WTC11 (cell line): ENCODE data around the gene DAD1. TPM values are rescaled to one million over a fixed set of nuclear protein-coding genes. Genes with fewer than 3 reads are reported as not detected.

Experiments used
- ATAC-seq: fragments of 200-7000 bp; cut with Tn5 transposase; 2 replicates; pipeline ENCODE4 v1.10.0; 2021; ENCODE audit warnings: mild to moderate bottlenecking, moderate library complexity
- CTCF ChIA-PET: fragments of 300-600 bp; sonication (Branson Sonifier 250); formaldehyde crosslinking; loops from one replicate; lab custom pipeline; 2021; ENCODE audit warnings: antibody characterized with exemption; lab: Charles Lee
- POLR2A ChIA-PET: fragments of 350-600 bp; sonication (Branson Sonifier 250); formaldehyde crosslinking; loops from one replicate; lab custom pipeline; 2021; ENCODE audit warnings: antibody characterized with exemption; lab: Charles Lee
- DNase-seq: peaks from one replicate; pipeline ENCODE4 v3.0.0; 2021; ENCODE audit warnings: low spot score
- H3K27ac Mint-ChIP-seq: 2 replicates; pipeline ENCODE4 v1.8.0; 2021; ENCODE audit warnings: mixed read lengths
- H3K27me3 Mint-ChIP-seq: 2 replicates; pipeline ENCODE4 v1.8.0; 2021; ENCODE audit warnings: low read depth, mild to moderate bottlenecking, moderate library complexity, mixed read lengths
- H3K36me3 Mint-ChIP-seq: 2 replicates; pipeline ENCODE4 v1.8.0; 2021; ENCODE audit warnings: mixed read lengths
- H3K4me1 Mint-ChIP-seq: 2 replicates; pipeline ENCODE4 v1.8.0; 2022; ENCODE audit warnings: mixed read lengths
- H3K4me3 Mint-ChIP-seq: 2 replicates; pipeline ENCODE4 v1.8.0; 2021; ENCODE audit warnings: mild to moderate bottlenecking, moderate library complexity, mixed read lengths
- H3K9me3 Mint-ChIP-seq: 2 replicates; pipeline ENCODE4 v1.8.0; 2021; ENCODE audit warnings: mixed read lengths
- CBFB ChIP-seq: sonication (generic); formaldehyde crosslinking; IDR thresholded peaks from 2 replicates; pipeline ENCODE4 v1.8.1; 2022; ENCODE audit warnings: mild to moderate bottlenecking, low read depth, missing genetic modification reagents
- EMX1 ChIP-seq: fragments of 250-450 bp; sonication (Bioruptor Pico); IDR thresholded peaks from 2 replicates; pipeline ENCODE4 v1.8.0; 2021; ENCODE audit warnings: mild to moderate bottlenecking
- ETV6 ChIP-seq: sonication (generic); formaldehyde crosslinking; IDR thresholded peaks from 2 replicates; pipeline ENCODE4 v1.8.1; 2022; ENCODE audit warnings: mild to moderate bottlenecking, missing genetic modification reagents
- GRHL2 ChIP-seq: fragments of 250-450 bp; sonication (Bioruptor Pico); IDR thresholded peaks from 2 replicates; pipeline ENCODE4 v1.8.0; 2022; ENCODE audit warnings: mild to moderate bottlenecking, moderate library complexity; ENCODE audit not compliant: insufficient replicate concordance, severe bottlenecking
- IRF2 ChIP-seq: sonication (generic); formaldehyde crosslinking; IDR thresholded peaks from 2 replicates; pipeline ENCODE4 v1.8.0; 2022; ENCODE audit warnings: low read depth, missing genetic modification reagents, borderline replicate concordance
- JAZF1 ChIP-seq: fragments of 250-450 bp; sonication (Bioruptor Pico); IDR thresholded peaks from 2 replicates; pipeline ENCODE4 v1.9.0; 2021; ENCODE audit warnings: moderate library complexity, mild to moderate bottlenecking, inconsistent platforms
- MYBL2 ChIP-seq: sonication (generic); formaldehyde crosslinking; IDR thresholded peaks from 2 replicates; pipeline ENCODE4 v1.8.1; 2023; ENCODE audit warnings: mild to moderate bottlenecking, moderate library complexity, missing genetic modification reagents
- NFYB ChIP-seq: sonication (generic); formaldehyde crosslinking; conservative IDR thresholded peaks from 2 replicates; pipeline ENCODE4 v1.8.0; 2022; ENCODE audit warnings: low read depth, missing genetic modification reagents
- SMAD3 ChIP-seq: sonication (generic); formaldehyde crosslinking; IDR thresholded peaks from 2 replicates; pipeline ENCODE4 v1.8.0; 2022; ENCODE audit warnings: missing genetic modification reagents, mild to moderate bottlenecking, borderline replicate concordance
- TCF7 ChIP-seq: sonication (generic); formaldehyde crosslinking; IDR thresholded peaks from 2 replicates; pipeline ENCODE4 v1.8.0; 2022; ENCODE audit warnings: mild to moderate bottlenecking, low read depth, missing genetic modification reagents, moderate library complexity
- ZNF138 ChIP-seq: sonication (generic); formaldehyde crosslinking; conservative IDR thresholded peaks from 2 replicates; pipeline ENCODE4 v1.8.1; 2022; ENCODE audit warnings: mild to moderate bottlenecking, moderate library complexity, missing genetic modification reagents
- ZNF396 ChIP-seq: fragments of 250-450 bp; sonication (Bioruptor Pico); IDR thresholded peaks from 2 replicates; pipeline ENCODE4 v1.8.0; 2021; ENCODE audit warnings: mild to moderate bottlenecking, moderate library complexity, borderline replicate concordance
- total RNA-seq: library from RNA; stranded (reverse); gene quantifications from 3 replicates; pipeline ENCODE4 v1.2.3, GENCODE V29; 2021
- TF ChIP-seq, protein P1 (sequence below): sonication (generic); formaldehyde crosslinking; IDR thresholded peaks from 2 replicates; pipeline ENCODE4 v1.8.0; 2022; ENCODE audit warnings: mild to moderate bottlenecking, missing genetic modification reagents
- TF ChIP-seq, protein P2 (sequence below): sonication (generic); formaldehyde crosslinking; IDR thresholded peaks from 2 replicates; pipeline ENCODE4 v1.8.0; 2023; ENCODE audit warnings: mild to moderate bottlenecking, missing genetic modification reagents
- TF ChIP-seq, protein P3 (sequence below): fragments of 250-450 bp; sonication (Bioruptor Pico); IDR thresholded peaks from 2 replicates; pipeline ENCODE4 v1.9.0; 2021; ENCODE audit warnings: moderate library complexity, mild to moderate bottlenecking, inconsistent platforms, borderline replicate concordance
- TF ChIP-seq, protein P4 (sequence below): sonication (generic); formaldehyde crosslinking; IDR thresholded peaks from 2 replicates; pipeline ENCODE4 v1.8.0; 2023; ENCODE audit warnings: missing genetic modification reagents
- TF ChIP-seq, protein P5 (sequence below): sonication (generic); formaldehyde crosslinking; IDR thresholded peaks from 2 replicates; pipeline ENCODE4 v1.8.1; 2022; ENCODE audit warnings: low read depth, mild to moderate bottlenecking, moderate library complexity, missing genetic modification reagents, borderline replicate concordance
- TF ChIP-seq, protein P6 (sequence below): sonication (generic); formaldehyde crosslinking; IDR thresholded peaks from 2 replicates; pipeline ENCODE4 v1.8.0; 2022; ENCODE audit warnings: mild to moderate bottlenecking, missing genetic modification reagents
- TF ChIP-seq, protein P7 (sequence below): sonication (generic); formaldehyde crosslinking; IDR thresholded peaks from 2 replicates; pipeline ENCODE4 v1.8.1; 2023; ENCODE audit warnings: mild to moderate bottlenecking, missing genetic modification reagents, moderate library complexity
- TF ChIP-seq, protein P8 (sequence below): sonication (generic); formaldehyde crosslinking; IDR thresholded peaks from 2 replicates; pipeline ENCODE4 v1.8.0; 2023; ENCODE audit warnings: missing genetic modification reagents, mild to moderate bottlenecking, borderline replicate concordance

The DAD1 gene
- total RNA-seq, 1 experiment from 2014 or later: 125 TPM

DNA sequence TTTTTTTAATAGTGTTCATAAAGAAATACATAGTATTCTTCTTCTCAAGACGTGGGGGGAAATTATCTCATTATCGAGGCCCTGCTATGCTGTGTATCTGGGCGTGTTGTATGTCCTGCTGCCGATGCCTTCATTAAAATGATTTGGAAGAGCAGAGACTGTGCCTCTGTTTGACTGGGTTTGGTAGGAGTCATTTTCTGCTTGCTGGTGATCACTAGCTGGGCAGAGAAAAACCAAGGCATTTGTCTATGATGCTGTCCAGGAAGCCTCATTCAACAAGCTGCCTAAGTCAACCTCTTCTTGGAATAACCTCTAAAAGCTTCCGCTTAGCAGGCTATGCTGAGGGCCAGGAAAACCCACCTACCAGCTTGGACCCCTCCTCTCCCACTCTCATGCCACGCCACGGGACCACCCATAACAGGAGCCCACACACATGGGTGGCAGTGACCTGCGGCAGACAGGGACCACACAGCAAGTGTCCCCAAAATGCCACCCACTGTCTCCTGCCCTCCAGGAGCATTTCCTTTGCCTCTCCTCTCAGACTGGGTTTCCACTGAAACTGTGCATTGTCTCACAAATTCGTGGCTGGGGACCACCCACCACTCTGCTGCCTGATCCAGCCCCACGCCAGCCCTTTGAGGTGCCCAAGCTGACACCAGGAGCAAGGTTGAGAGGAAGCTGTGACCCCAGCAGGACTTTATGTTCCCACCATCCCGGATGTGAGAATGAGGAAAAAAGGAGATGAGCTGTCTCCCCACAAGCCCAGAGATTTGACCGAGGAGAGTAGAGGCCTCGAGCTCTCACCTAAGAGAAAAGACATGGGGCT lies 36.8 kb downstream of the DAD1 start:
- TF ChIP-seq SMAD3: no peak
- TF ChIP-seq, protein P1, sequence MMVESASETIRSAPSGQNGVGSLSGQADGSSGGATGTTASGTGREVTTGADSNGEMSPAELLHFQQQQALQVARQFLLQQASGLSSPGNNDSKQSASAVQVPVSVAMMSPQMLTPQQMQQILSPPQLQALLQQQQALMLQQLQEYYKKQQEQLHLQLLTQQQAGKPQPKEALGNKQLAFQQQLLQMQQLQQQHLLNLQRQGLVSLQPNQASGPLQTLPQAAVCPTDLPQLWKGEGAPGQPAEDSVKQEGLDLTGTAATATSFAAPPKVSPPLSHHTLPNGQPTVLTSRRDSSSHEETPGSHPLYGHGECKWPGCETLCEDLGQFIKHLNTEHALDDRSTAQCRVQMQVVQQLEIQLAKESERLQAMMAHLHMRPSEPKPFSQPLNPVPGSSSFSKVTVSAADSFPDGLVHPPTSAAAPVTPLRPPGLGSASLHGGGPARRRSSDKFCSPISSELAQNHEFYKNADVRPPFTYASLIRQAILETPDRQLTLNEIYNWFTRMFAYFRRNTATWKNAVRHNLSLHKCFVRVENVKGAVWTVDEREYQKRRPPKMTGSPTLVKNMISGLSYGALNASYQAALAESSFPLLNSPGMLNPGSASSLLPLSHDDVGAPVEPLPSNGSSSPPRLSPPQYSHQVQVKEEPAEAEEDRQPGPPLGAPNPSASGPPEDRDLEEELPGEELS (CRISPR knock-in tag): no peak
- TF ChIP-seq, protein P2, sequence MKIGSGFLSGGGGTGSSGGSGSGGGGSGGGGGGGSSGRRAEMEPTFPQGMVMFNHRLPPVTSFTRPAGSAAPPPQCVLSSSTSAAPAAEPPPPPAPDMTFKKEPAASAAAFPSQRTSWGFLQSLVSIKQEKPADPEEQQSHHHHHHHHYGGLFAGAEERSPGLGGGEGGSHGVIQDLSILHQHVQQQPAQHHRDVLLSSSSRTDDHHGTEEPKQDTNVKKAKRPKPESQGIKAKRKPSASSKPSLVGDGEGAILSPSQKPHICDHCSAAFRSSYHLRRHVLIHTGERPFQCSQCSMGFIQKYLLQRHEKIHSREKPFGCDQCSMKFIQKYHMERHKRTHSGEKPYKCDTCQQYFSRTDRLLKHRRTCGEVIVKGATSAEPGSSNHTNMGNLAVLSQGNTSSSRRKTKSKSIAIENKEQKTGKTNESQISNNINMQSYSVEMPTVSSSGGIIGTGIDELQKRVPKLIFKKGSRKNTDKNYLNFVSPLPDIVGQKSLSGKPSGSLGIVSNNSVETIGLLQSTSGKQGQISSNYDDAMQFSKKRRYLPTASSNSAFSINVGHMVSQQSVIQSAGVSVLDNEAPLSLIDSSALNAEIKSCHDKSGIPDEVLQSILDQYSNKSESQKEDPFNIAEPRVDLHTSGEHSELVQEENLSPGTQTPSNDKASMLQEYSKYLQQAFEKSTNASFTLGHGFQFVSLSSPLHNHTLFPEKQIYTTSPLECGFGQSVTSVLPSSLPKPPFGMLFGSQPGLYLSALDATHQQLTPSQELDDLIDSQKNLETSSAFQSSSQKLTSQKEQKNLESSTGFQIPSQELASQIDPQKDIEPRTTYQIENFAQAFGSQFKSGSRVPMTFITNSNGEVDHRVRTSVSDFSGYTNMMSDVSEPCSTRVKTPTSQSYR: no peak
- TF ChIP-seq, protein P3, sequence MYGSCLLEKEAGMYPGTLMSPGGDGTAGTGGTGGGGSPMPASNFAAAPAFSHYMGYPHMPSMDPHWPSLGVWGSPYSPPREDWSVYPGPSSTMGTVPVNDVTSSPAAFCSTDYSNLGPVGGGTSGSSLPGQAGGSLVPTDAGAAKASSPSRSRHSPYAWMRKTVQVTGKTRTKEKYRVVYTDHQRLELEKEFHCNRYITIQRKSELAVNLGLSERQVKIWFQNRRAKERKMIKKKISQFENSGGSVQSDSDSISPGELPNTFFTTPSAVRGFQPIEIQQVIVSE (CRISPR knock-in tag): no peak
- TF ChIP-seq TCF7: no peak
- TF ChIP-seq ETV6 (CRISPR knock-in tag): no peak
- TF ChIP-seq, protein P4, sequence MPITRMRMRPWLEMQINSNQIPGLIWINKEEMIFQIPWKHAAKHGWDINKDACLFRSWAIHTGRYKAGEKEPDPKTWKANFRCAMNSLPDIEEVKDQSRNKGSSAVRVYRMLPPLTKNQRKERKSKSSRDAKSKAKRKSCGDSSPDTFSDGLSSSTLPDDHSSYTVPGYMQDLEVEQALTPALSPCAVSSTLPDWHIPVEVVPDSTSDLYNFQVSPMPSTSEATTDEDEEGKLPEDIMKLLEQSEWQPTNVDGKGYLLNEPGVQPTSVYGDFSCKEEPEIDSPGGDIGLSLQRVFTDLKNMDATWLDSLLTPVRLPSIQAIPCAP (CRISPR knock-in tag): no peak
- TF ChIP-seq MYBL2 (CRISPR knock-in tag): no peak
- no peak for TF ChIP-seq IRF2 (CRISPR knock-in tag)
- no peak for TF ChIP-seq CBFB (CRISPR knock-in tag)
- TF ChIP-seq, protein P5, sequence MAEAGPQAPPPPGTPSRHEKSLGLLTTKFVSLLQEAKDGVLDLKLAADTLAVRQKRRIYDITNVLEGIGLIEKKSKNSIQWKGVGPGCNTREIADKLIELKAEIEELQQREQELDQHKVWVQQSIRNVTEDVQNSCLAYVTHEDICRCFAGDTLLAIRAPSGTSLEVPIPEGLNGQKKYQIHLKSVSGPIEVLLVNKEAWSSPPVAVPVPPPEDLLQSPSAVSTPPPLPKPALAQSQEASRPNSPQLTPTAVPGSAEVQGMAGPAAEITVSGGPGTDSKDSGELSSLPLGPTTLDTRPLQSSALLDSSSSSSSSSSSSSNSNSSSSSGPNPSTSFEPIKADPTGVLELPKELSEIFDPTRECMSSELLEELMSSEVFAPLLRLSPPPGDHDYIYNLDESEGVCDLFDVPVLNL (CRISPR knock-in tag): no peak
- no peak for TF ChIP-seq GRHL2 (CRISPR knock-in tag)
- Mint-ChIP-seq H3K4me1 (peaks cover 53% of the 10 kb centered on the region), H3K27me3 (no peaks in the 10 kb centered on the region), H3K36me3 (no peaks in the 10 kb centered on the region), H3K9me3 (no peaks in the 10 kb centered on the region), H3K27ac (peak overlapping the region; percentile 38; the same call in 1 of the 2 replicates), H3K4me3 (no peak overlapping the region)
- ChIA-PET CTCF (interaction anchor here (0.7 to 4.0 kb wide), 5 partner anchors 19 to 389 kb away, joined by 3 to 35 read pairs (median 4); no protein-coding TSS in a partner anchor), POLR2A (interaction anchor here (0.6 kb wide), 1 partner anchor 105 kb away, joined by 5 read pairs; no protein-coding TSS in a partner anchor)
- no peak for ATAC-seq
- no peak for DNase-seq

DNA sequence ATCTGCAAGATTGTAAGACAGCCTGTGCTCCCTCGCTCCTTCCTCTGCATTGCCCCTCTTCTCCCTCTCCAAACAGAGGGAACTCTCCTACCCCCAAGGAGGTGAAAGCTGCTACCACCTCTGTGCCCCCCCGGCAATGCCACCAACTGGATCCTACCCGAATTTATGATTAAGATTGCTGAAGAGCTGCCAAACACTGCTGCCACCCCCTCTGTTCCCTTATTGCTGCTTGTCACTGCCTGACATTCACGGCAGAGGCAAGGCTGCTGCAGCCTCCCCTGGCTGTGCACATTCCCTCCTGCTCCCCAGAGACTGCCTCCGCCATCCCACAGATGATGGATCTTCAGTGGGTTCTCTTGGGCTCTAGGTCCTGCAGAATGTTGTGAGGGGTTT lies 37.4 kb downstream of the DAD1 start:
- H3K4me3 Mint-ChIP-seq: no peak overlapping the region
- POLR2A ChIA-PET: no interaction called here
- peaks cover 55% of the 10 kb centered on the region for H3K4me1 Mint-ChIP-seq
- H3K27ac Mint-ChIP-seq: no peak overlapping the region
- H3K27me3 Mint-ChIP-seq: no peaks in the 10 kb centered on the region
- no peaks in the 10 kb centered on the region for H3K9me3 Mint-ChIP-seq
- CTCF ChIA-PET: interaction anchor here (1.6 to 4.0 kb wide), 4 partner anchors 8 to 271 kb away, joined by 4 to 35 read pairs (median 10); no protein-coding TSS in a partner anchor
- DNase-seq (no peak), ATAC-seq (no peak)
- H3K36me3 Mint-ChIP-seq: no peaks in the 10 kb centered on the region
- TF ChIP-seq EMX1 (CRISPR knock-in tag) (no peak), ZNF396 (CRISPR knock-in tag) (no peak), JAZF1 (no peak), NFYB (CRISPR knock-in tag) (no peak), ZNF138 (CRISPR knock-in tag) (no peak)
- TF ChIP-seq, protein P6, sequence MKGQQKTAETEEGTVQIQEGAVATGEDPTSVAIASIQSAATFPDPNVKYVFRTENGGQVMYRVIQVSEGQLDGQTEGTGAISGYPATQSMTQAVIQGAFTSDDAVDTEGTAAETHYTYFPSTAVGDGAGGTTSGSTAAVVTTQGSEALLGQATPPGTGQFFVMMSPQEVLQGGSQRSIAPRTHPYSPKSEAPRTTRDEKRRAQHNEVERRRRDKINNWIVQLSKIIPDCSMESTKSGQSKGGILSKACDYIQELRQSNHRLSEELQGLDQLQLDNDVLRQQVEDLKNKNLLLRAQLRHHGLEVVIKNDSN (CRISPR knock-in tag): no peak
- TF ChIP-seq, protein P7, sequence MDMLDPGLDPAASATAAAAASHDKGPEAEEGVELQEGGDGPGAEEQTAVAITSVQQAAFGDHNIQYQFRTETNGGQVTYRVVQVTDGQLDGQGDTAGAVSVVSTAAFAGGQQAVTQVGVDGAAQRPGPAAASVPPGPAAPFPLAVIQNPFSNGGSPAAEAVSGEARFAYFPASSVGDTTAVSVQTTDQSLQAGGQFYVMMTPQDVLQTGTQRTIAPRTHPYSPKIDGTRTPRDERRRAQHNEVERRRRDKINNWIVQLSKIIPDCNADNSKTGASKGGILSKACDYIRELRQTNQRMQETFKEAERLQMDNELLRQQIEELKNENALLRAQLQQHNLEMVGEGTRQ: no peak
- TF ChIP-seq, protein P8, sequence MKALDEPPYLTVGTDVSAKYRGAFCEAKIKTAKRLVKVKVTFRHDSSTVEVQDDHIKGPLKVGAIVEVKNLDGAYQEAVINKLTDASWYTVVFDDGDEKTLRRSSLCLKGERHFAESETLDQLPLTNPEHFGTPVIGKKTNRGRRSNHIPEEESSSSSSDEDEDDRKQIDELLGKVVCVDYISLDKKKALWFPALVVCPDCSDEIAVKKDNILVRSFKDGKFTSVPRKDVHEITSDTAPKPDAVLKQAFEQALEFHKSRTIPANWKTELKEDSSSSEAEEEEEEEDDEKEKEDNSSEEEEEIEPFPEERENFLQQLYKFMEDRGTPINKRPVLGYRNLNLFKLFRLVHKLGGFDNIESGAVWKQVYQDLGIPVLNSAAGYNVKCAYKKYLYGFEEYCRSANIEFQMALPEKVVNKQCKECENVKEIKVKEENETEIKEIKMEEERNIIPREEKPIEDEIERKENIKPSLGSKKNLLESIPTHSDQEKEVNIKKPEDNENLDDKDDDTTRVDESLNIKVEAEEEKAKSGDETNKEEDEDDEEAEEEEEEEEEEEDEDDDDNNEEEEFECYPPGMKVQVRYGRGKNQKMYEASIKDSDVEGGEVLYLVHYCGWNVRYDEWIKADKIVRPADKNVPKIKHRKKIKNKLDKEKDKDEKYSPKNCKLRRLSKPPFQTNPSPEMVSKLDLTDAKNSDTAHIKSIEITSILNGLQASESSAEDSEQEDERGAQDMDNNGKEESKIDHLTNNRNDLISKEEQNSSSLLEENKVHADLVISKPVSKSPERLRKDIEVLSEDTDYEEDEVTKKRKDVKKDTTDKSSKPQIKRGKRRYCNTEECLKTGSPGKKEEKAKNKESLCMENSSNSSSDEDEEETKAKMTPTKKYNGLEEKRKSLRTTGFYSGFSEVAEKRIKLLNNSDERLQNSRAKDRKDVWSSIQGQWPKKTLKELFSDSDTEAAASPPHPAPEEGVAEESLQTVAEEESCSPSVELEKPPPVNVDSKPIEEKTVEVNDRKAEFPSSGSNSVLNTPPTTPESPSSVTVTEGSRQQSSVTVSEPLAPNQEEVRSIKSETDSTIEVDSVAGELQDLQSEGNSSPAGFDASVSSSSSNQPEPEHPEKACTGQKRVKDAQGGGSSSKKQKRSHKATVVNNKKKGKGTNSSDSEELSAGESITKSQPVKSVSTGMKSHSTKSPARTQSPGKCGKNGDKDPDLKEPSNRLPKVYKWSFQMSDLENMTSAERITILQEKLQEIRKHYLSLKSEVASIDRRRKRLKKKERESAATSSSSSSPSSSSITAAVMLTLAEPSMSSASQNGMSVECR (CRISPR knock-in tag): no peak
